B cell (primary cell): ENCODE results near the gene AADAC. TPM values are rescaled to one million over a fixed set of nuclear protein-coding genes. Genes with fewer than 3 reads are reported as not detected.

Experiments used
- ATAC-seq: fragments of 200-7000 bp; cut with Tn5 transposase; one replicate; pipeline ENCODE4 v1.10.0; 2021; ENCODE audit warnings: low read depth, mild to moderate bottlenecking, moderate number of reproducible peaks, moderate library complexity
- CTCF ChIA-PET: fragments of 350-600 bp; sonication (Branson Sonifier 250); formaldehyde crosslinking; loops from one replicate; lab custom pipeline; 2021; ENCODE audit warnings: antibody characterized with exemption, inconsistent platforms; lab: Charles Lee
- POLR2A ChIA-PET: fragments of 350-600 bp; sonication (Branson Sonifier 250); formaldehyde crosslinking; loops from one replicate; lab custom pipeline; 2021; ENCODE audit warnings: antibody characterized with exemption; lab: Charles Lee
- DNase-seq: peaks from one replicate; pipeline ENCODE4 v3.0.0; 2013
- H2AFZ ChIP-seq: 2 replicates; pipeline ENCODE4 v1.6.1; 2012; ENCODE audit warnings: mild to moderate bottlenecking, low read depth, low read length; ENCODE audit not compliant: insufficient read depth, poor library complexity, severe bottlenecking
- H3K27ac ChIP-seq, 2 donors: 1 replicate in 1 of 2; 2 replicates in 1 of 2; pipeline ENCODE4 v1.5.1; 2012 to 2013; ENCODE audit warnings: low read length in 2 of 2, mild to moderate bottlenecking in 2 of 2, moderate library complexity in 1 of 2
- H3K27me3 ChIP-seq, 4 experiments: fragments of 200-600 bp in 1 of 4; sonication (generic) in 1 of 4; replicated peaks in 1 of 4; 1 replicate in 2 of 4; 2 replicates in 2 of 4; pipeline versions ENCODE4 v1.6.1 to v1.7.0; 2013 to 2016; ENCODE audit warnings: low read length in 3 of 4, mild to moderate bottlenecking in 2 of 4, mixed read lengths in 1 of 4, moderate library complexity in 1 of 4; ENCODE audit not compliant: insufficient read depth in 4 of 4, control insufficient read depth in 3 of 4; ENCODE audit errors: control extremely low read depth in 1 of 4
- H3K36me3 ChIP-seq, 2 experiments: replicated peaks in 1 of 2; 1 replicate in 1 of 2; 2 replicates in 1 of 2; pipeline versions ENCODE4 v1.6.1 to v1.7.1; 2013; ENCODE audit warnings: low read length in 1 of 2; ENCODE audit not compliant: insufficient read depth in 2 of 2, control insufficient read depth in 1 of 2; ENCODE audit errors: control extremely low read depth in 1 of 2, extremely low read depth in 1 of 2
- H3K4me1 ChIP-seq, 2 donors: fragments of 200-600 bp in 1 of 2; sonication (generic) in 1 of 2; 1 replicate in 1 of 2; 2 replicates in 1 of 2; pipeline versions ENCODE4 v1.5.1 to v1.6.1; 2013 to 2017; ENCODE audit warnings: low read length in 2 of 2; ENCODE audit not compliant: control insufficient read depth in 2 of 2, insufficient read depth in 2 of 2
- H3K4me2 ChIP-seq: replicated peaks from 2 replicates; pipeline ENCODE3; 2012; ENCODE audit warnings: mild to moderate bottlenecking, low read depth, low read length; ENCODE audit not compliant: poor library complexity, severe bottlenecking
- H3K4me3 ChIP-seq, 5 experiments: fragments of 200-600 bp in 1 of 5; sonication (generic) in 1 of 5; 1 replicate in 3 of 5; 2 replicates in 2 of 5; pipeline versions ENCODE4 v1.5.1 to v1.7.0; 2011 to 2016; ENCODE audit warnings: low read length in 4 of 5, mild to moderate bottlenecking in 4 of 5, low read depth in 2 of 5, control low read depth in 1 of 5, moderate library complexity in 1 of 5; ENCODE audit not compliant: insufficient read depth in 1 of 5; ENCODE audit errors: control extremely low read depth in 1 of 5, extremely low read depth in 1 of 5
- H3K79me2 ChIP-seq: fragments of 200-600 bp; sonication (generic); one replicate; pipeline ENCODE4 v1.6.0; 2016; ENCODE audit warnings: low read length; ENCODE audit not compliant: control insufficient read depth, insufficient read depth
- H3K9ac ChIP-seq: fragments of 200-600 bp; sonication (generic); 2 replicates; pipeline ENCODE4 v1.6.1; 2017; ENCODE audit warnings: mild to moderate bottlenecking, low read length, moderate library complexity
- H3K9me3 ChIP-seq, 3 donors: one replicate each; pipeline versions ENCODE4 v1.6.1 to v1.7.1; 2013; ENCODE audit warnings: low read length in 2 of 3; ENCODE audit not compliant: control insufficient read depth in 2 of 3, insufficient read depth in 1 of 3; ENCODE audit errors: control extremely low read depth in 1 of 3
- H4K20me1 ChIP-seq: 2 replicates; pipeline ENCODE4 v1.6.0; 2012; ENCODE audit warnings: mild to moderate bottlenecking, low read length; ENCODE audit not compliant: insufficient read depth, control insufficient read depth, poor library complexity, severe bottlenecking
- H3K27ac Mint-ChIP-seq: one replicate; pipeline ENCODE4 v1.8.0; 2021; ENCODE audit warnings: mixed read lengths
- H3K27me3 Mint-ChIP-seq: one replicate; pipeline ENCODE4 v1.8.0; 2021; ENCODE audit warnings: mixed read lengths
- H3K4me1 Mint-ChIP-seq: one replicate; pipeline ENCODE4 v1.8.0; 2021; ENCODE audit warnings: mixed read lengths
- H3K4me3 Mint-ChIP-seq: one replicate; pipeline ENCODE4 v1.8.0; 2021; ENCODE audit warnings: mixed read lengths
- H3K9me3 Mint-ChIP-seq: one replicate; pipeline ENCODE4 v1.8.0; 2022; ENCODE audit warnings: mixed read lengths; ENCODE audit not compliant: insufficient read depth
- EZH2 ChIP-seq: IDR thresholded peaks from 2 replicates; pipeline ENCODE4 v1.6.1; 2012; ENCODE audit warnings: borderline replicate concordance, low read depth, mild to moderate bottlenecking, moderate library complexity, low read length; ENCODE audit not compliant: insufficient read depth, poor library complexity, severe bottlenecking
- WGBS: methylation state at CpG from one replicate; pipeline ENCODE4 v1.1.5; 2013; ENCODE audit warnings: missing lambda C conversion rate; ENCODE audit not compliant: insufficient coverage; 5-methylcytosine and 5-hydroxymethylcytosine counted together
- intact Hi-C: fragments of 100-400 bp; cut with micrococcal nuclease; formaldehyde crosslinking; loops from one replicate; pipeline ENCODE4 v1.10.0; 2022
- polyA plus RNA-seq: library from polyadenylated mRNA; depleted of rRNA; stranded (reverse); fragments of >200 nt; gene quantifications from 2 replicates; pipeline ENCODE4 v1.2.3, GENCODE V29; 2012
- total RNA-seq, 2 donors: library from RNA; stranded (reverse); fragments of 120-200 nt in 1 of 2; gene quantifications; 1 replicate in 1 of 2; 2 replicates in 1 of 2; pipeline versions ENCODE4 v1.2.3 to v1.2.4, GENCODE V29; 2013 to 2022
- TF ChIP-seq, protein P1 (sequence below): fragments of 200-600 bp; IDR thresholded peaks from one replicate; pipeline ENCODE4 v1.8.0; 2022; ENCODE audit warnings: antibody characterized with exemption, mild to moderate bottlenecking

The AADAC gene
- total and polyA plus RNA-seq, 2 donors (not counting 1 experiment from before 2014, with no cell fraction given) = not detected

GRCh38 chr3:151818361-151818760 lies 4.4 kb downstream of the AADAC start:
- DNase-seq (no peak), ATAC-seq (no peak)
- H3K27me3 Mint-ChIP-seq = peaks cover 15% of the 10 kb centered on the region
- Histone ChIP-seq H4K20me1 (no peaks in the 10 kb centered on the region), H3K79me2 (no peaks in the 10 kb centered on the region), H3K27me3 (no peaks in the 10 kb centered on the region), H3K9me3 (no peaks in the 10 kb centered on the region), H3K36me3 (no peaks in the 10 kb centered on the region), H2AFZ (no peak overlapping the region), H3K4me1 (no peaks in the 10 kb centered on the region), H3K4me3 (no peak overlapping the region), H3K4me2 (no peak overlapping the region), H3K27ac (no peak overlapping the region), H3K9ac (no peak overlapping the region)
- POLR2A ChIA-PET = no interaction called here
- H3K27ac Mint-ChIP-seq = no peak overlapping the region
- H3K4me1 Mint-ChIP-seq = no peaks in the 10 kb centered on the region
- intact Hi-C loops = no loop called here
- no peaks in the 10 kb centered on the region for H3K9me3 Mint-ChIP-seq
- TF ChIP-seq, protein P1, sequence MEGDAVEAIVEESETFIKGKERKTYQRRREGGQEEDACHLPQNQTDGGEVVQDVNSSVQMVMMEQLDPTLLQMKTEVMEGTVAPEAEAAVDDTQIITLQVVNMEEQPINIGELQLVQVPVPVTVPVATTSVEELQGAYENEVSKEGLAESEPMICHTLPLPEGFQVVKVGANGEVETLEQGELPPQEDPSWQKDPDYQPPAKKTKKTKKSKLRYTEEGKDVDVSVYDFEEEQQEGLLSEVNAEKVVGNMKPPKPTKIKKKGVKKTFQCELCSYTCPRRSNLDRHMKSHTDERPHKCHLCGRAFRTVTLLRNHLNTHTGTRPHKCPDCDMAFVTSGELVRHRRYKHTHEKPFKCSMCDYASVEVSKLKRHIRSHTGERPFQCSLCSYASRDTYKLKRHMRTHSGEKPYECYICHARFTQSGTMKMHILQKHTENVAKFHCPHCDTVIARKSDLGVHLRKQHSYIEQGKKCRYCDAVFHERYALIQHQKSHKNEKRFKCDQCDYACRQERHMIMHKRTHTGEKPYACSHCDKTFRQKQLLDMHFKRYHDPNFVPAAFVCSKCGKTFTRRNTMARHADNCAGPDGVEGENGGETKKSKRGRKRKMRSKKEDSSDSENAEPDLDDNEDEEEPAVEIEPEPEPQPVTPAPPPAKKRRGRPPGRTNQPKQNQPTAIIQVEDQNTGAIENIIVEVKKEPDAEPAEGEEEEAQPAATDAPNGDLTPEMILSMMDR = no peak
- TF ChIP-seq EZH2 = no peak
- WGBS = no CpG with 5 or more reads among the region's 4 CpGs
- H3K4me3 Mint-ChIP-seq = no peak overlapping the region
- CTCF ChIA-PET = no interaction called here

DNA sequence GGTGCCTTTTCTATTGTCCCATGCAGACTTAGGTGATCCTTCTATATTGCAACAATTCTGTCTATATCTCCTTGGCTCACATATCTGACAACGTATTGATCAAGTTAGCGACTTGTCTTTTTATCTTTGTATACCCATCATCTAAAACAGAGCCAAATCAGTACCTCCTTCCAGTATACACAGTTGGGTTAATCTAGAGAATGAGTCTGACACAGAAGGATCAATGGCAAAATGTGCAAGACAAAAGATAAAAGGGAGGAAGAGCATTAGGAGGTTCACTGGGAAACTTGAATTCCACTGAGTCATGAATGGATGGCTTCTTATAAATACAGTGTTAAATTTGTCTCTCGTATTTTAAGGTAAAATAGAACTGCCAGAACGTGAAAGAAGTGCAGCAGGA lies 6.0 kb downstream of the AADAC start:
- H3K4me1 Mint-ChIP-seq = no peaks in the 10 kb centered on the region

More for the DNA sequence above, 6.0 kb downstream of the AADAC start:
- H3K79me2 ChIP-seq = no peaks in the 10 kb centered on the region
- DNase-seq = no peak
- CTCF ChIA-PET = no interaction called here
- intact Hi-C loops = no loop called here
- H3K36me3 ChIP-seq = no peaks in the 10 kb centered on the region
- no peak overlapping the region for H3K9ac ChIP-seq
- TF ChIP-seq EZH2 = no peak
- TF ChIP-seq, protein P1 = no peak
- 100% methylated on average over 1 of the region's 4 CpGs for WGBS
- H3K4me2 ChIP-seq = no peak overlapping the region
- no peak overlapping the region for H3K4me3 Mint-ChIP-seq
- no peaks in the 10 kb centered on the region for H3K27me3 ChIP-seq
- peaks cover 15% of the 10 kb centered on the region for H3K27me3 Mint-ChIP-seq
- H3K9me3 ChIP-seq = no peaks in the 10 kb centered on the region
- ATAC-seq = no peak
- no peaks in the 10 kb centered on the region for H3K9me3 Mint-ChIP-seq
- no peaks in the 10 kb centered on the region for H4K20me1 ChIP-seq
- no peak overlapping the region for H3K27ac Mint-ChIP-seq
- H2AFZ ChIP-seq = no peak overlapping the region
- no peaks in the 10 kb centered on the region for H3K4me1 ChIP-seq
- POLR2A ChIA-PET = no interaction called here
- no peak overlapping the region for H3K27ac ChIP-seq
- no peak overlapping the region for H3K4me3 ChIP-seq
